ENCODE measurements around the gene ZIK1.

DNA sequence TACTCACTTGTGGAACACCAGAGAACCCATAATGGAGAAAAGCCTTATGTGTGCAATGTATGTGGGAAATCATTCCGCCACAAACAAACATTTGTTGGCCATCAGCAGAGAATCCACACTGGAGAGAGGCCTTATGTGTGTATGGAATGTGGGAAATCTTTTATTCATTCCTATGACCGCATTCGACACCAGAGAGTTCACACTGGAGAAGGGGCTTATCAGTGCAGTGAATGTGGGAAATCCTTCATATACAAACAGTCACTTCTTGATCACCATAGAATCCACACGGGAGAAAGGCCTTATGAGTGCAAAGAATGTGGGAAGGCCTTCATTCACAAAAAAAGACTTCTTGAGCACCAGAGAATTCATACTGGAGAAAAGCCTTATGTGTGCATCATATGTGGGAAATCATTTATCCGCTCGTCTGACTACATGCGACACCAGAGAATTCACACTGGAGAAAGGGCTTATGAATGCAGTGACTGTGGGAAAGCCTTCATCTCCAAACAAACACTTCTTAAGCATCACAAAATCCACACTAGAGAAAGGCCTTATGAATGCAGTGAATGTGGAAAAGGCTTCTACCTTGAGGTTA is 45.9 kb upstream of the ZIK1 start:
- TF ChIP-seq, protein P1, sequence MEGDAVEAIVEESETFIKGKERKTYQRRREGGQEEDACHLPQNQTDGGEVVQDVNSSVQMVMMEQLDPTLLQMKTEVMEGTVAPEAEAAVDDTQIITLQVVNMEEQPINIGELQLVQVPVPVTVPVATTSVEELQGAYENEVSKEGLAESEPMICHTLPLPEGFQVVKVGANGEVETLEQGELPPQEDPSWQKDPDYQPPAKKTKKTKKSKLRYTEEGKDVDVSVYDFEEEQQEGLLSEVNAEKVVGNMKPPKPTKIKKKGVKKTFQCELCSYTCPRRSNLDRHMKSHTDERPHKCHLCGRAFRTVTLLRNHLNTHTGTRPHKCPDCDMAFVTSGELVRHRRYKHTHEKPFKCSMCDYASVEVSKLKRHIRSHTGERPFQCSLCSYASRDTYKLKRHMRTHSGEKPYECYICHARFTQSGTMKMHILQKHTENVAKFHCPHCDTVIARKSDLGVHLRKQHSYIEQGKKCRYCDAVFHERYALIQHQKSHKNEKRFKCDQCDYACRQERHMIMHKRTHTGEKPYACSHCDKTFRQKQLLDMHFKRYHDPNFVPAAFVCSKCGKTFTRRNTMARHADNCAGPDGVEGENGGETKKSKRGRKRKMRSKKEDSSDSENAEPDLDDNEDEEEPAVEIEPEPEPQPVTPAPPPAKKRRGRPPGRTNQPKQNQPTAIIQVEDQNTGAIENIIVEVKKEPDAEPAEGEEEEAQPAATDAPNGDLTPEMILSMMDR (conservative IDR thresholded peaks at IDR 0.05; ENCODE audit: low read length): no peak
- no peak for TF ChIP-seq EZH2phosphoT487 (IDR thresholded peaks at IDR 0.05; ENCODE audit: borderline replicate concordance)

Measured in Loucy (cell line).